ENCODE measurements around the gene MAPK10. TPM values are rescaled to one million over a fixed set of nuclear protein-coding genes. Genes with fewer than 3 reads are reported as not detected.

Gene MAPK10
- total RNA-seq, 1 donor from 2014 or later, result 25.2 TPM

GRCh38 chr4:86313656-86314055, 46.2 kb downstream of the MAPK10 start:
- TF ChIP-seq CTCF (IDR thresholded peaks at IDR 0.05; ENCODE audit: unreplicated experiment), result no peak
- Mint-ChIP-seq H3K4me1 (peaks cover 2% of the 10 kb centered on the region), H3K9me3 (no peaks in the 10 kb centered on the region), H3K27ac (no peak overlapping the region), H3K4me3 (no peak overlapping the region), H3K36me3 (no peaks in the 10 kb centered on the region), H3K27me3 (ENCODE audit: low read depth) (no peaks in the 10 kb centered on the region)
- DNase-seq (ENCODE audit: low spot score in 2 of 2, unreplicated experiment in 2 of 2), result no peak

GRCh38 chr4:86307432-86307831, 52.4 kb downstream of the MAPK10 start:
- TF ChIP-seq CTCF (IDR thresholded peaks at IDR 0.05; ENCODE audit: unreplicated experiment), result no peak
- DNase-seq (ENCODE audit: low spot score in 2 of 2, unreplicated experiment in 2 of 2), result no peak
- Mint-ChIP-seq H3K4me3 (no peak overlapping the region), H3K36me3 (peaks cover 3% of the 10 kb centered on the region), H3K4me1 (peaks cover 23% of the 10 kb centered on the region), H3K9me3 (peaks cover 4% of the 10 kb centered on the region), H3K27ac (no peak overlapping the region), H3K27me3 (ENCODE audit: low read depth) (no peaks in the 10 kb centered on the region)

GRCh38 chr4:86306816-86307215, 53.0 kb downstream of the MAPK10 start:
- no peaks in the 10 kb centered on the region for H3K27me3 Mint-ChIP-seq (ENCODE audit: low read depth)
- H3K36me3 Mint-ChIP-seq, result peaks cover 3% of the 10 kb centered on the region
- H3K4me1 Mint-ChIP-seq, result peaks cover 28% of the 10 kb centered on the region
- no peak overlapping the region for H3K27ac Mint-ChIP-seq
- no peak for DNase-seq (ENCODE audit: low spot score in 2 of 2, unreplicated experiment in 2 of 2)
- no peak overlapping the region for H3K4me3 Mint-ChIP-seq
- peaks cover 4% of the 10 kb centered on the region for H3K9me3 Mint-ChIP-seq
- no peak for TF ChIP-seq CTCF (IDR thresholded peaks at IDR 0.05; ENCODE audit: unreplicated experiment)

- Mint-ChIP-seq H3K27ac (peak overlapping the region; percentile 71), H3K36me3 (peaks cover 3% of the 10 kb centered on the region), H3K27me3 (ENCODE audit: low read depth) (no peaks in the 10 kb centered on the region), H3K4me3 (no peak overlapping the region), H3K4me1 (peaks cover 46% of the 10 kb centered on the region), H3K9me3 (peaks cover 4% of the 10 kb centered on the region)
- no peak for DNase-seq (ENCODE audit: low spot score in 2 of 2, unreplicated experiment in 2 of 2)
- TF ChIP-seq CTCF (IDR thresholded peaks at IDR 0.05; ENCODE audit: unreplicated experiment), result no peak
Measured at GRCh38 chr4:86302830-86303229, 57.0 kb downstream of the MAPK10 start.

GRCh38 chr4:86302251-86302650, 57.6 kb downstream of the MAPK10 start:
- Mint-ChIP-seq H3K36me3 (peaks cover 3% of the 10 kb centered on the region), H3K9me3 (peaks cover 4% of the 10 kb centered on the region), H3K27ac (peak overlapping the region; percentile 71), H3K27me3 (ENCODE audit: low read depth) (no peaks in the 10 kb centered on the region), H3K4me3 (no peak overlapping the region), H3K4me1 (peaks cover 44% of the 10 kb centered on the region)
- TF ChIP-seq CTCF (IDR thresholded peaks at IDR 0.05; ENCODE audit: unreplicated experiment), result no peak
- DNase-seq (ENCODE audit: low spot score in 2 of 2, unreplicated experiment in 2 of 2), result no peak

GRCh38 chr4:86300516-86300915, 59.3 kb downstream of the MAPK10 start:
- Mint-ChIP-seq H3K4me3 (no peak overlapping the region), H3K27me3 (ENCODE audit: low read depth) (no peaks in the 10 kb centered on the region), H3K9me3 (peaks cover 4% of the 10 kb centered on the region), H3K36me3 (peaks cover 3% of the 10 kb centered on the region), H3K27ac (peak overlapping the region; percentile 95), H3K4me1 (peaks cover 40% of the 10 kb centered on the region)
- no peak for DNase-seq (ENCODE audit: low spot score in 2 of 2, unreplicated experiment in 2 of 2)
- TF ChIP-seq CTCF (IDR thresholded peaks at IDR 0.05; ENCODE audit: unreplicated experiment), result no peak
